NCI-H2171 (cell line): ENCODE results near the gene IL3RA.
"Not testable (repeated sequence)": the region's sequence is repeated elsewhere in the genome, so short reads cannot be mapped to it uniquely, and the experiment has no call there.

Source experiments
- DNase-seq: peaks from one replicate; lab custom pipeline; 2025; lab: John Stamatoyannopoulos, UW

The IL3RA gene

DNA sequence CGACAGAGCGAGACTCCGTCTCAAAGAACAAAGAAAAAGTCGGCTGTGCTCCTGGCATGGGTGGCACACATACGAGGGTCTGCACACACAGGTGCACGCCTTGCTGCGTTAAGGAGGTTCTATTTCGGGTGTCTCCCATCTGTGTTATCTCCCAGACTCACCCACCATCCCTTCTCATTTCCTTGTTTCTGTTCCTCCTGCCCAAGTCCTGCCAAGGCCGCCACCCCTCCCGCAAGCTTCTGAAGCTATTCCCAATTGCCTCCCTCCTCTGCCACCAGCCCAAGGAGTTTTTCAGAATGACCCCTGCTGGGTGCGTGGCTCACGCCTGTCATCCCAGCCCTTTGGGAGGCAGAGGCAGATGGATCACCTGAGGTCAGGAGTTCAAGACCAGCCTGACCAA lies 6.0 kb upstream of the IL3RA start:
- no peak for DNase-seq

DNA sequence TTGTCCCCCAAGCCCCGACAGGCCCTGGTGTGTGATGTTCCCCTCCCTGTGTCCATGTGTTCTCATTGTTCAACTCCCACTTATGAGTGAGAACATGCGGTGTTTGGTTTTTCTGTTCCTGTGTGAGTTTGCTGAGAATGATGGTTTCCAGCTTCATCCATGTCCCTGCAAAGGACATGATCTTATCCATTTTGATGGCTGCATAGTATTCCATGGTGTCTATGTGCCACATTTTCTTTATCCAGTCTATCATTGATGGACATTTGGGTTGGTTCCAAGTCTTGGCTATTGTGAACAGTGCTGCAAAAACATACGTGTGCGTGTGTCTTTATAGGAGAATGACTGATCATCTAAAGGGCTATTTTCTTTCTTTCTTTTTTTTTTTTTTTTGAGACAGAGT lies 4.2 kb upstream of the IL3RA start:
- DNase-seq, result not testable (repeated sequence)

DNA sequence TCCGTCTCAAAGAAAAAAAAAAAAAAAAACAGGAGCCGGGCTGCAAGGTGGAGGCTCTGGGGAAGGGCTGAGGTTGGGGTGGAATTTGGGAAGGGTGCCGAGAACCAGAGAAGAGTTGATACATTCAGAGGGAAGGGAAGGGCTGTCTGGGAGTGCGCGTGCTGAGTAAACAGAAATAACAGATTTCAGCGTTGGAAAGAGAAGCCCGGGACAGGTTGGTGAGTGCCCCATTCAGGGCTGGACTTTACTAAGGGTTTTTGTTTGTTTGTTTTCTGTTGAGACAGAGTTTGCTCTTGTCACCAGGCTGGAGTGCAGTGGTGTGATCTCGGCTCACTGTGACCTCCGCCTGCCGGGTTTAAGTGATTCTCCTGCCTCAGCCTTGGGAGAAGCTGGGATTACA lies 1.7 kb upstream of the IL3RA start:
- DNase-seq, result no peak

DNA sequence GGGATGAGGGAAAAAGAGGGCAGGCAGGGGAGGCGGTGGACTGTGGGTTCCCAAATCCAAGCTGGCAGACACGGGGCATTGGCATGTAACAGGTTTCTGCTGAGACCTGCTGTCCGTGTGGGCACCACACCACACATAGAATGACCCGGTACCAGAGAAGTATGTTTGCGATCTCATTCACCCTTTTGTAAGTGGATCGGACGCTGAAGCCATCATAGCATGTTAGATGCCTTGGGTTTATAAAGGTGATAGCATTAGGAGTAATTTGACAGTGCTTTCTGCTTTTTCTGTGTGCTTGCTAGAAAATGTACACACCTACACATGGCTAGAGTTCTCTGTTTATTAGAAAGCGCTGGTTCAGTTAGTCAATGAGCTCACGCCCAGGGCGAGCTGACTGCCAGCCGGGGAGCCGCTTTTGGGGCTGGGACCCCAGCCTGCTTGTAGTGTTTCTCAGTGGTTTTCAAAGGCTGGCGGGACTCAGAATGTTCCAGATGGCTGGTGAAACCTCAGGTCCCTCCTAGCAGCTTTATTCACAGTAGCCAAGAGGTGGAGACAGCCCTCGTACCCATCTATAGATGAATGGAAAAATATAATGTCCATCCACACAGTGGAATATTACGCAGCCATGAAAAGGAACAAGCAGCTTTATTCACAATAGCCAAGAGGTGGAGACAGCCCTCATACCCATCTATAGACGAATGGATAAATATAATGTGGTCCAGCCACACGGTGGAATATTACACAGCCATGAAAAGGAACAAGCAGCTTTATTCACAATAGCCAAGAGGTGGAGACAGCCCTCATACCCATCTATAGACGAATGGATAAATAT lies 579 bp downstream of the IL3RA start:
- no peak for DNase-seq

DNA sequence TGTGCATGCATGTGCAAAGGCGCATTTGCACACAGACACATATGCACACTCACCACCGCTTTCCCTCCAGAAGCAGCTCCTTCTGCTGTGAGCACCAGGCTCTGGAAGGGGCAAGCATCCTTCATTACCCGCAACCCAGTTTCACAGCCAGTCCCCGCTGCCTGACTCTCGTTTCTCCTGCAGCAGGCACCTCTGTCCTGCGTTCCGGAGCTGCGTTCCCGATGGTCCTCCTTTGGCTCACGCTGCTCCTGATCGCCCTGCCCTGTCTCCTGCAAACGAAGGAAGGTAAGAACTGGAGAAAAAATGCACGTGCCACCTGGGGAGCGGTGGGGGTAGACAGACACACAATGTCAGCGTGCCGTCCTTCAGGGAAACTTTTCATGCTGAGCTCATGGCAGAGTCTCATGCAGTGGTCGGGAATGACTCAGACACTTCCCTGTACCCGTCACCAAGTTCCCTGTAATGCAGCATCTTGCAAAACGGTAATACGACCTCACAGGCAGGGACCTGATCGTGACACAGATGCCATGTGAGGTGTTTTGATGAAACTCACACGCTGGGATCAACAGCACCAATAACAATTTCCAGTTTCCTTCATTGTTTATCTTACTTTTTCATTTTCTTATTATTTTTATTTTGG lies 5.1 kb downstream of the IL3RA start:
- DNase-seq, result no peak

DNA sequence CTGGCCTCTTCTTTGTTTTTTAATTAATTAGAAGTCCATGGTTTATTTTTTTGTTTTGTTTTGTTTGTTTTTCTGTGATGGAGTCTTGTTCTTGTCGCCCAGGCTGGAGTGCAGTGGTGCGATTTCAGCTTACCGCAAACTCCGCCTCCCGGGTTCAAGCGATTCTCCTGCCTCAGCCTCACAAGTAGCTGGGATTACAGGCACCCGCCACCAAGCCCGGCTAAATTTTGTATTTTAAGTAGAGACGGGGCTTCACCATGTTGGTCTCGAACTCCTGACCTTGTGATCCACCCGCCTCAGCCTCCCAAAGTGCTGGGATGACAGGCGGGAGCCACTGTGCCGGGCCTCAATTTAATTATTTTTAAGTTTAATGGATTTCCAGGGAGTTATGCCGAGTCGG lies 13.0 kb downstream of the IL3RA start:
- not testable (repeated sequence) for DNase-seq

DNA sequence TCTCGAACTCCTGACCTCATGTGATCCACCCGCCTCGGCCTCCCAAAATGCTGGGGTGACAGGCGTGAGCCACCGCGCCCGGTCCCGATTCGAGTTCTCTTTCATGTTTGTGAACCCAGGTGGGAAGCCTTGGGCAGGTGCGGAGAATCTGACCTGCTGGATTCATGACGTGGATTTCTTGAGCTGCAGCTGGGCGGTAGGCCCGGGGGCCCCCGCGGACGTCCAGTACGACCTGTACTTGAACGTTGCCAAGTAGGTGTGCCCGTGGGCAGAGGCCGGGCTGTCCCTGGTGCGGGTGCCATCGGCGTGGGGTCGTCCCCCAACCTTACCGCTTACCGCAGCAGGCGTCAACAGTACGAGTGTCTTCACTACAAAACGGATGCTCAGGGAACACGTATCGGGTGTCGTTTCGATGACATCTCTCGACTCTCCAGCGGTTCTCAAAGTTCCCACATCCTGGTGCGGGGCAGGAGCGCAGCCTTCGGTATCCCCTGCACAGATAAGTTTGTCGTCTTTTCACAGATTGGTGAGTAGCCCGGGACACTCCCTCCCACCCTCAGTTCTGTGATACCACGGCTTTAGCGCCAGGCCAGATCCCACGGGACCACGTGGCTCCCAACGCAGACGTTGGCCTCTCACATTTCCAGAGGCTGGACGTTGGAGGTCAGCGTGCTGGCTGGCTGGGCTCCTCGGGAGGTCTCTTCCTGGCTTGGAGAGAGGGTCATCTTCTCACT lies 15.6 kb downstream of the IL3RA start:
- DNase-seq, result no peak

DNA sequence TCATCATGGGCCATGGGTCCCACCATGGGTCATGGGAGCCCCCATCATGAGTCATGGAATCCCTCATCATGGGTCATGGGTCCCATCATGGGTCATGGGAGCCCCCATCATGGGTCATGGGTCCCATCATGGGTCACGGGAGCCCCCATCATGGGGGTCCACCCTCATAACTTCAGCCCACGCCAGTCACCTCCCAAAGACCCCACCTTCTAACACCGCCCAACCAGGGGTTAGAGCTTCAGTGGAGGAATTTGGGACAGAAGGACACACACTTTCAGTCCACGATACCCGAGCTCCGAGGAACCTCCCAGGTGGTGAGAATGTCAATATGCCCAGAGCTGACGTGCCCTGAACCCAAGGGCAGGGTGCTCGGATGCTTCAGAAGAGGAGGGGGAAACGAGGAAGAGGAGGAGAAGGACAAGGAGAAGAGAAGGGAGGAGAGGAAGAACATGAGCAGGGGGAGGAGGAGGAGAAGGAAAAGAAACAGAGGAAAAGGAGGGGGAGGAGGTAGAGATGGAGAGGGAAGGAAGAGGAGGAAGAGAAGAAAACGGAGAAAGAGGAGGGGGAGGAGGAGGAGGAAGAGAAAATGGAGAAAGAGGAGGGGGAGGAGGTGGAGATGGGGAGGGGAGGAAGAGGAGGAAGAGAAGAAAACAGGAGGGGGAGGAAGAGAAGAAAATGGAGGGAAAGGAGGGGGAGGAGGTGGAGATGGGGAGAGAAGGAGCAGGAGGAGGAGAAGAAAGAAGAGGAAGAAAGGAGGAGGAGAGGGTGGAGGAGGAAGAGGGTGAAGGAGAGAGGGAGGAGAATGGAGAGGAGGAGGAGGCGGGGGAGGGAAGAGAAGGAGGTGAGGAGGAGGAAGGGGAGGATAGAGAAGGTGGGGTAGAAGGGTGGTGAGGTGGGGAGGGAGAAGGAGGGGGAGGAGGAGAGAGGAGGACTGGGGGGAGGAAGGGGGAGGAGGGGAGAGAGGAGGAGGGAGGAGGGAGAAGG lies 17.7 kb downstream of the IL3RA start:
- no peak for DNase-seq

DNA sequence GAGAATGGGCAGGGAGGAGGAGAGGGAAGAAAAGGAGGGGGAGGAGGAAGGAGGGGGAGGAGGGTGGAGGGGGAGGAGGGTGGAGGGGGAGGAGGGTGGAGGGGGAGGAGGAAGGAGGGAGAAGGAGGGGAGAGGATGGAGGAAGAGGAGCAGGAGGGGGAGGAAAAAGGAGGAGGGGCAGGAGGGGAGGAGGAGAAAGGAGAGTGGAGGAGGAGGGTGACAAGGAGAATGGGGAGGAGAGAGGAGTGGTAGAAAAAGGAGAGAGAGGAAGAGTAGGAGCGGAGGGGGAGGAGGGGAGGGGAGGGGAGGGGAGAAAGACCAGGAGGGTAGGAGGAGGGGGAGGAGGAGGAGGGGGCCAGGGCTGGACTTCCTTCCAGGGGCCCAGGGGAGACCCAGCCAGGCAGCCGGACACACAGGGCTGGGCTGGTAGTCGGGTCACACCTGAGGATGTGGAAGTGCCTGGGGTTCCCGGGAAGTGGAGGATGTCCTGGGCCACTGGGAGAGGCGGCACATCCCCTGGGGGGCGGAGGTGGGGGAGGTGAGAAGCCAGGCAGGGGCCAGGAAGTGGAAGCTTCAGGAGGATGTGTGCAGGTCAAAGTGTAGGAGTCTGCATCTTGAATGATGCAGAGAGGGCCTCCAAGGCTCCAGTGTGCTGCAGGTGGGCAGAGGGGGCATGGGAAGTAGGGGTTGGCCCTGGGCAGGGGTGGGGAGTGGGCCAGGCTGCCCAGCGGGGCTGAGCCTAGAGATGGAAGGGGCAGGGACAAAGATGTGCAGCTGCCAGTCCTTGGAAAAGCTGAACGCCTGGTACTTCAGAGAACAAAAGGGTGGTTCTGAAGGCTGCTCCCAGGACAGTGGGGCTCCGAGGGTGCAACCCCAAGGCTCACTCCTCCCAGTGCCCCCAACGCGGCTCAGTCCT lies 18.8 kb downstream of the IL3RA start:
- DNase-seq, result no peak

DNA sequence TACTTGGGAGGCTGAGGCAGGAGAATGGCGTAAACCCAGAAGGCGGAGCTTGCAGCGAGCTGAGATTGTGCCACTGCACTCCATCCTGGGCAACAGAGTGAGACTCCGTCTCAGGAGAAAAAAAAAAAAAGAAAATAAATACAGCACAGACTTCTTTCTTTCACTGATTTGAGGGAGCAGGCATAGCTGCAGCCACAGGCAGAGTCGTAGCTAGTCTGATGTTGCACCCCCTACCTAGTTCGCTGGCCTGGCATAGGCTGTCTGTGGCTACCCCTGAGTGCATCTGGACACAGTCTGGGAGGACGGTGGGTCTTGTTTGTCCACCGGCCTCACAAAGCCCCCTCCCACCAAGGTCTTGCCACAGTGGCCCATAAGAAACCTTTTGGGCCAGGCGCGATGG lies 21.4 kb downstream of the IL3RA start:
- DNase-seq, result no peak

DNA sequence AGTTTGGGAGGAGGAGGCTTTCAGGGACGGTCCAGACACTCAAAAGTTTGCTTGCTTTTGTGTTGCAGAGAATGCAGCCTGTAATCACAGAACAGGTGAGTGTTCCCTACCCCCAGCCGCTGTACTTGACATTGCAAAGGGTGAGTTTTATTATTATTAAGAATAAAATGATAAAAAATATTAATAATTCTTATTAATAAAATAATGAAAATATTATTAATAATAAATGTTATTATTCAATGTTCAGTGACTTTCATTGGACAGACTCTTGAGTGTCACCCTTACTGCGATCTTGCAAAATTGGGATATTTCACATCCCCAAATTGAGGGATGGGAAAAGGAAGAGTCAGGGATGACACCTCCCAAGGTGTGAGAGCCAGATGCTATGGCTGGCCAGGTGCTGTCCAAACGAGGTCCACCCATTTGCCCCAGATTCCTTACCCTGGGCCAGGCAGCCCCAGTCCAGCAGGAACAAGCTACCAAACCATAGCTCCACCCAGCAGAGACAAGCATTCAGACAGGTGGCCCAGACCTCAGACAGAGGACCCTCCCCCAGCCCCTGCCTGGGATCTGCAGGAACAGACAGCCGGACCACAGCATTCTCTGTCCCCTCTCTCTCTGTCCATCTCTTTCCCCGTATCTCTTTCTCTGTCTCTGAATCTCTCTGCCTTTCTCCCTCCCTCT lies 22.4 kb downstream of the IL3RA start:
- no peak for DNase-seq

DNA sequence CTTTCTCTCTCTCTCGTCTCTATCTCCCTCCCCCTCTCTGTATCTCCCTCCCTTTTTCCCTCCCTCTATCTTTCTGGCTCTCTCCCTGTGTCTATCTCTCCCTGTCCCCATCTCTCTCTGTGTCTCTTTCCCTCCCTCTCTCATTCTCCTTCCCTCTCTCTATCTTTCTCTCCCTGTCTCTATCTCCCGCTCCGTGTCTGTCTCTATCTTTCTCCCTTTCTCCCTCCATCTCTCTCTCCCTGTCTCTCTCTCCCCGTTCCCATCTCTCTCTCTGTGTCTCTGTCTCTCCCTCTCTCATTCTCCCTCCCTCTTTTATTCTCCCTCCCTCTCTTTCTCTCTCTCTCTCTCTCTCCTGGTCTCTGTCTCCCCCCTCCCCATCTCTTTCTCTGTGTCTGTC lies 22.9 kb downstream of the IL3RA start:
- DNase-seq, result no peak

DNA sequence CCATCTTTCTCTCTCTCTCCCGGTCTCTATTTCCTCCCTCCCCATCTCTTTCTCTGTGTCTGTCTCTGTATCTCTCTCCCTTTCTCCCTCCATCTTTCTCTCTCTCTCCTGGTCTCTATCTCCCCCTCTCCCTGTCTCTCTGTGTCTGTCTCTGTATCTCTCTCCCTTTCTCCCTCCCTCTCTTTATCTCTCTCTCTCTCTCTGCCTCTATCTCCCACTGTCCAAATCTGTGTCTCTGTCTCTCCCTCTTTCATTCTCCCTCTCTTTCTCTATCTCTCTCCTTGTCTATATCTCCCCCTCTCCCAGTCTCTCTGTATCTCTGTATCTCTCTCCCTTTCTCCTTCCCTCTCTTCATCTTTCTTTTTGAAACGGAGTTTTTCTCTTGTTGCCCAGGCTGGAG lies 23.6 kb downstream of the IL3RA start:
- no peak for DNase-seq

DNA sequence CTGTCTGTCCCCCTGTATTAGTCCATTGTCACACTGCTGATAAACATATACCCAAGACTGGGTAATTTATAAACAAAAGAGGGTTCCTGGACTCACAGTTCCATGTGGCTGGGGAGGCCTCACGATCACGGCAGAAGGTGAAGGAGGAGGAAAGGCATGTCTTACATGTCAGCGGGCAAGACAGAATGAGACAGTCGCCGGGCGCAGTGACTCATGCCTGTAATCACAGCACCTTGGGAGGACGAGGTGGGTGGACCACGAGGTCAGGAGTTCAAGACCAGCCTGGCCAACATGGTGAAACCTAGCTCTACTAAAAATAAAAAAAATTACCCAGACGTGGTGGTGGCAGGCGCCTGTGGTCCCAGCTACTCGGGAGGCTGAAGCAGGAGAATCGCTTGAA lies 24.7 kb downstream of the IL3RA start:
- DNase-seq, result no peak

DNA sequence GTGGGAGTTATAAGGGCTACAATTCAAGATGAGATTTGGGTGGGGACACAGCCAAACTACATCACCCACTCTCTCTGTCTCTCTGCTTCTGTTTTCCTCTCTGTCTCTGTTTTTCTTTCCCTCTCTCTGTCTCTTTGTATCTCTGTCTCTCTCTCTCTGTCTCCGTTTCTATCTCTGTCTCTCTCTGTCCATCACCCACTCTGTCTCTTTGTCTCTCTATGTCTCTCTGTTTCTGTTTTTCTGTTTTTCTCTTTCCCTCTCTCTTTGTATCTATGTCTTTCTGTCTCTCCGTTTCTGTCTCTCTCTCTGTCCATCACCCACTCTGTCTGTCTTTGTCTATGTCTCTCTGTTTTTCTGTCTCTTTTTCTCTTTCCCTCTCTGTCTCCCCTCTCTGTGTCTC lies 25.3 kb downstream of the IL3RA start:
- no peak for DNase-seq

DNA sequence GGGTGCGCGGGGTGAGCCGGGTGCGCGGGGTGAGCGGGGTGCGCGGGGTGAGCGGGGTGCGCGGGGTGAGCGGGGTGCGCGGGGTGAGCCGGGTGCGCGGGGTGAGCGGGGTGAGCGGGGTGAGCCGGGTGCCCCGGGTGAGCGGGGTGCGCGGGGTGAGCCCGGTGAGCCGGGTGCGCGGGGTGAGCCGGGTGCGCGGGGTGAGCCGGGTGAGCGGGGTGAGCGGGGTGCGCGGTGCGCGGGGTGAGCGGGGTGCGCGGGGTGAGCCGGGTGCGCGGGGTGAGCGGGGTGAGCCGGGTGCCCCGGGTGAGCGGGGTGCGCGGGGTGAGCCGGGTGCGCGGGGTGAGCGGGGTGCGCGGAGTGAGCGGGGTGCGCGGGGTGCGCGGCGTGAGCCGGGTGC lies 29.8 kb downstream of the IL3RA start:
- not testable (repeated sequence) for DNase-seq

DNA sequence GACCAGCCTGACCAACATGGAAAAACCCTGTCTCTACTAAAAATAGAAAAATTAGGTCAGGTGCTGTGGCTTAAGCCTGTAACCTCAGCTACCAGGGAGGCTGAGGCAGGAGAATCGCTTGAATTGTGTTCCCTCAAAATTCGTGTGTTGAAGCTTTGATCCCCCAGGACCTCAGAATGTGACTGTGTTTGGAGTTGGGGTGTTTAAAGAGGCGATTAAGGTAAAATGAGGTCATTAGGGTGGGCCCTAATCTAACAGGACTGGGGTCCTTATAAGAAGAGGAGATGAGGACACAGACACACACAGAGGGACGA lies 31.8 kb downstream of the IL3RA start:
- no peak for DNase-seq

DNA sequence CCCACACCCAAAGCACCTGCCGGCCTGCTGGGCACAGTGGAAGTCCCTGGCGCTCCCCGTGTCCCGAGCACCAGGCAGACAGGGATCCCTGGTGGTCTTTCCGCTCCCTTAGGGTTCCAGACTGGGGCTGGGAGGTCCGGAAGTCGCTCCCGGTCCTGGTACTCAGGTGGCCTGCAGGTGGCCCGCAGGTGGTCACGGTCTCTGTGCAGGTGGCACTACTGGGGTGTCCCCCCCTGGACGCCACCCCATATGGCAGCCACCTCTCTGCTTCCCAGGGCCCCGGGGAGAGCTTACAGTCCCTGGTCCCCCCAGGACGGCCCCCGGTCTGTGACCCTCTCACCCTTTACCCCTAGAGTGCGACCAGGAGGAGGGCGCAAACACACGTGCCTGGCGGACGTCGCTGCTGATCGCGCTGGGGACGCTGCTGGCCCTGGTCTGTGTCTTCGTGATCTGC lies 41.7 kb downstream of the IL3RA start:
- no peak for DNase-seq

DNA sequence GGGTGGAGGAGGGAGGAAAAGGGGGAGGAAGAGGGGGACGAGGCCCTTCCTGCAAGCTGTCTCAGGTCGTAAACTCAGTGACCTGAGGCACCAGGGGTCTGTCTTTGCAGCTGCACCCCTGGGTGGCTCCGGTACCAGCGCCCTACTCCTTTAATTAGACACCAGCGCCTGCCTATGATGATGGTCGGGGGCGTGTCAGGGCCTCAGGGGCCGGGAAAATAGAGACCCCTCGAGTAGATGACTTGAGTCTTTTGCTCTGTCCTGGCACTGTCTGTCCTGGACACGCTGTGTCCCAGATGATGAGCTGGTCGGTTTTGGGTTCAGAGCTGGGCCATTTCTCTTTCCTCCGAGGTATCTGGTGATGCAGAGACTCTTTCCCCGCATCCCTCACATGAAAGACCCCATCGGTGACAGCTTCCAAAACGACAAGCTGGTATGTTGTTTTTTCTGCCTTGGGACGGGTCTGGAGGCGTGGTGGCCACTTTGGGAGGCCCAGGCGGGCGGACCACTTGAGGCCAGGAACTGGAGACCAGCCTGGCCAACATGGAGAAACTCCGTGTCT lies 44.2 kb downstream of the IL3RA start:
- DNase-seq, result no peak

DNA sequence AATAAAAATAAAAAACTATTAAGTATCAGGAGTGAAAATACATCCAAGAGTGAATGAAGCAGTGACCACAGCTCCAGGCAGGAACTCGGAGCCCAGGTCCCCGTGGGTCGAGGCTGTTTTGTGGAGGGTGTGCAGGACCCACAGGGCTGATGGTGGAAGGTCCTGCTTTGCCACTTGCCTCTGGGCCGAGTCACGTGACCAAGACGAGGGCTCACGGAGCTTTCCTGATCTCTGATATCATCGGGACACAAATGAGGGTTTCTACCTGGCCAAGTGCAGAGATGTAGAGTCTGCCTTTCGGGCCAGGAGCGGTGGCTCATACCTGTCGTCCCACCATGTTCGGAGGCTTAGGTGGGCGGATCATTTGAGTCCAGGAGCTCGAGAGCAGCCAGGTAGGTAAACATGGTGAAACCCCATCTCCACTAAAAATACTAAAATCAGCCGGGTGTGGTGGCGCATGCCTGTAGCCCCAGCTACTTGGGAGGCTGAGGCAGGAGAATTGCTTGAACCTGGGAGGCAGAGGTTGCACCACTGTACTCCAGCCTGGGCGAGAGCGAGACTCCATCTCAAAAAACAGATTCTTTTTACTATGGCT lies 48.2 kb downstream of the IL3RA start:
- no peak for DNase-seq
